Heart right ventricle (tissue), 16 donors: ENCODE results near the gene EFHD2. TPM values are rescaled to one million over a fixed set of nuclear protein-coding genes. Genes with fewer than 3 reads are reported as not detected.
"Not testable (repeated sequence)": the region's sequence is repeated elsewhere in the genome, so short reads cannot be mapped to it uniquely, and the experiment has no call there.

Experiments
- ATAC-seq, 8 donors: fragments of 200-7000 bp; cut with Tn5 transposase; one replicate each; pipeline ENCODE4 v1.9.1; 2020; ENCODE audit warnings: mild to moderate bottlenecking in 8 of 8, moderate library complexity in 8 of 8, moderate number of reproducible peaks in 1 of 8
- DNase-seq, 2 donors: peaks; one replicate each; pipeline ENCODE4 v3.0.0-alpha.2; 2020
- H3K27ac ChIP-seq, 10 donors: fragments of 200-600 bp; sonication (generic) in 2 of 10; one replicate each; pipeline versions ENCODE4 v1.5.0 to v1.8.0; 2020 to 2022; ENCODE audit warnings: mild to moderate bottlenecking in 3 of 10
- H3K27me3 ChIP-seq, 7 donors: fragments of 200-600 bp; one replicate each; pipeline ENCODE4 v1.8.0; 2021 to 2022; ENCODE audit warnings: mild to moderate bottlenecking in 2 of 7
- H3K36me3 ChIP-seq, 9 donors: fragments of 200-600 bp; sonication (generic) in 1 of 9; one replicate each; pipeline versions ENCODE4 v1.5.0 to v1.8.0; 2020 to 2022; ENCODE audit warnings: mild to moderate bottlenecking in 2 of 9
- H3K4me1 ChIP-seq, 9 donors: fragments of 200-600 bp; sonication (generic) in 1 of 9; one replicate each; pipeline versions ENCODE4 v1.5.0 to v1.8.0; 2020 to 2022; ENCODE audit warnings: mild to moderate bottlenecking in 4 of 9
- H3K4me3 ChIP-seq, 10 donors: fragments of 200-600 bp; sonication (generic) in 2 of 10; one replicate each; pipeline versions ENCODE4 v1.5.0 to v1.8.0; 2020 to 2022; ENCODE audit warnings: mild to moderate bottlenecking in 7 of 10, moderate library complexity in 2 of 10
- H3K9me3 ChIP-seq, 11 donors: fragments of 200-600 bp in 10 of 11; sonication (generic) in 2 of 11; one replicate each; pipeline versions ENCODE4 v1.5.0 to v1.8.0; 2013 to 2022; ENCODE audit warnings: mild to moderate bottlenecking in 2 of 11, control low read depth in 1 of 11, moderate library complexity in 1 of 11
- CTCF ChIP-seq, 9 donors: fragments of 200-600 bp; sonication (generic) in 2 of 9; IDR thresholded peaks; one replicate each; pipeline versions ENCODE4 v1.5.0 to v1.8.0; 2021 to 2022; ENCODE audit warnings: antibody characterized with exemption in 9 of 9, mild to moderate bottlenecking in 5 of 9, moderate library complexity in 1 of 9
- WGBS, 2 donors: extraction: QIAGEN DNeasy Blood & Tissue Kit; methylation state at CpG; one replicate each; pipeline ENCODE4 v1.1.7; 2013; ENCODE audit warnings: inconsistent platforms in 1 of 2; 5-methylcytosine and 5-hydroxymethylcytosine counted together
- intact Hi-C, 10 donors: fragments of 100-400 bp; cut with DNase I; formaldehyde crosslinking; loops; one replicate each; pipeline versions ENCODE4 v1.11.1 to v1.14.2; 2022
- polyA plus RNA-seq, 2 donors: library from polyadenylated mRNA; stranded (reverse); fragments of 200-250 nt; gene quantifications; one replicate each; pipeline ENCODE4 v1.2.3, GENCODE V29; 2013
- total RNA-seq, 10 donors: library from RNA; stranded (reverse); fragmentation: NEBNext Ultra II Directional in 3 of 10; extraction: Animal tissue kit (Norgen Biotek cat#: 25700) in 3 of 10; gene quantifications; one replicate each; pipeline versions ENCODE4 v1.2.1 to v1.2.4, GENCODE V29; 2021 to 2023
- donor health status: Arrhythmogenic right ventricular cardiomyopathy.
- donor health status: ischemic (EF 13 %, LVEDD 7.1; RV severe dilation, severe dysfunction).
- donor health status: healthy with polysubstance abuse.
- donor health status: DM: no; HTN: yes; CAD: no.
- donor health status: DM: no; HTN: no; CAD: no.
- donor health status: ischemic (EF 25% LVEDD 6.9; RV normal size, moderate dysfunction).
- donor health status: ischemic (EF 25% LVEDD 5.7; RV mildly dilated, moderate dysfunction).
- donor health status: healthy.
- donor health status: DM: yes; HTN: yes; CAD: no.
- donor health status: Ischemic cardiomyopathy.
- donor health status: ischemic (EF 35%, LVEDD 5.7; RV mildly dilated, moderate dysfunction).
- donor health status: nonischemic (EF 11% LVEDD 7.7; RV severe dilation, severe dysfunction).
- donor health status: DM: yes; HTN: yes; CAD: no.
- donor health status: PGD.
- donor health status: ischemic (EF 29% LVEDD 5.4; RV normal size, mild dysfunction).
- donor health status: nonischemic (EF 23%, LVEDD 6.1; RV moderate dilation, normal function).

EFHD2 gene
- total and polyA plus RNA-seq, 12 donors, result 9.4 to 32.1 (median 14.7) TPM

GRCh38 chr1:15468145-15468544 is 58.5 kb downstream of the EFHD2 start:
- DNase-seq (no peak), ATAC-seq (no peak)
- TF ChIP-seq CTCF (IDR thresholded peaks at IDR 0.05), result no peak
- H3K27me3 ChIP-seq, result no peaks in the 10 kb centered on the region
- H3K27ac ChIP-seq, result no peak overlapping the region
- intact Hi-C loops, result no loop called here
- peaks cover 0 to 13% (median 0%) of the 10 kb centered on the region in 9 donors for H3K4me1 ChIP-seq
- H3K4me3 ChIP-seq, result no peak overlapping the region
- no peaks in the 10 kb centered on the region for H3K9me3 ChIP-seq
- no peaks in the 10 kb centered on the region for H3K36me3 ChIP-seq

- Histone ChIP-seq H3K27me3 (no peaks in the 10 kb centered on the region), H3K4me3 (no peak overlapping the region), H3K4me1 (peaks cover 0 to 7% (median 0%) of the 10 kb centered on the region in 9 donors), H3K27ac (no peak overlapping the region), H3K9me3 (no peaks in the 10 kb centered on the region), H3K36me3 (no peaks in the 10 kb centered on the region)
- ATAC-seq, result no peak
- TF ChIP-seq CTCF (IDR thresholded peaks at IDR 0.05), result no peak
- 67 to 75% methylated on average over 3 of the region's 3 CpGs for WGBS, 2 donors
- no peak for DNase-seq
- intact Hi-C loops, result no loop called here
These were observed 59.7 kb downstream of the EFHD2 start for GRCh38 chr1:15469361-15469760.

GRCh38 chr1:15469821-15470448 is 60.2 kb downstream of the EFHD2 start:
- DNase-seq, H3K4me3 ChIP-seq, H3K9me3 ChIP-seq, ATAC-seq, H3K27ac ChIP-seq, H3K4me1 ChIP-seq, H3K36me3 ChIP-seq, intact Hi-C loops, H3K27me3 ChIP-seq: not testable (repeated sequence)
- WGBS, 2 donors, result 85 to 86% methylated on average over 9 of the region's 9 CpGs

GRCh38 chr1:15471067-15471466 is 61.4 kb downstream of the EFHD2 start:
- ATAC-seq, H3K9me3 ChIP-seq, H3K4me3 ChIP-seq, H3K4me1 ChIP-seq, intact Hi-C loops, H3K27ac ChIP-seq, H3K27me3 ChIP-seq, DNase-seq, H3K36me3 ChIP-seq: not testable (repeated sequence)
- WGBS, 2 donors, result 95 to 96% methylated on average over 5 of the region's 5 CpGs

- H3K4me3 ChIP-seq, H3K4me1 ChIP-seq, H3K27ac ChIP-seq, H3K9me3 ChIP-seq, H3K36me3 ChIP-seq, ATAC-seq, intact Hi-C loops, H3K27me3 ChIP-seq, DNase-seq: not testable (repeated sequence)
- 81 to 86% methylated on average over 6 of the region's 6 CpGs for WGBS, 2 donors
These were observed 62.0 kb downstream of the EFHD2 start for GRCh38 chr1:15471723-15472122.

- no peaks in the 10 kb centered on the region for H3K36me3 ChIP-seq
- H3K27me3 ChIP-seq, result no peaks in the 10 kb centered on the region
- H3K4me3 ChIP-seq, result no peak overlapping the region
- TF ChIP-seq CTCF (IDR thresholded peaks at IDR 0.05), result no peak
- no peak for ATAC-seq
- intact Hi-C loops, result no loop called here
- no peak for DNase-seq
- no peaks in the 10 kb centered on the region for H3K9me3 ChIP-seq
- H3K4me1 ChIP-seq, result no peaks in the 10 kb centered on the region
- WGBS, 2 donors, result 84 to 85% methylated on average over 11 of the region's 11 CpGs
- no peak overlapping the region for H3K27ac ChIP-seq
These were observed 62.9 kb downstream of the EFHD2 start for GRCh38 chr1:15472587-15472986.
